ENCODE data around the gene NDFIP2.

Gene NDFIP2

DNA sequence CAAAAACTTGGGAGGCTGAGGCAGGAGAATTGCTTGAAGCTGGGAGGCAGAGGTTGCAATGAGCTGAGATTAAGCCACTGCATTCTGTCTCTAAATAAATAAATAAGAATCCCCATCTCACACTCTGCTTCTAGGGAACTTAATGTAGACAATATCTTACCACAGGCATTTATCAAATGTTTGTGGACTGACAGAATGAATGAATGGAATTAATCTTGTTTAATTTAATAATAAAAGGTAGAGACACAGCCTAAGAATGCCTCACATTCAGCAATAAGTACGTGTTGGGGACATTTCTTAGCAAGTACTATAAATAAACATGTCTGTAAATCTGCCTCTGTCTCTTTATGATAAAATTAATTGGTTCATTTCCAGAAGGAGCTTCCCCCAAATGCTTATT lies 38.7 kb upstream of the NDFIP2 start:
- TF ChIP-seq, protein P1, sequence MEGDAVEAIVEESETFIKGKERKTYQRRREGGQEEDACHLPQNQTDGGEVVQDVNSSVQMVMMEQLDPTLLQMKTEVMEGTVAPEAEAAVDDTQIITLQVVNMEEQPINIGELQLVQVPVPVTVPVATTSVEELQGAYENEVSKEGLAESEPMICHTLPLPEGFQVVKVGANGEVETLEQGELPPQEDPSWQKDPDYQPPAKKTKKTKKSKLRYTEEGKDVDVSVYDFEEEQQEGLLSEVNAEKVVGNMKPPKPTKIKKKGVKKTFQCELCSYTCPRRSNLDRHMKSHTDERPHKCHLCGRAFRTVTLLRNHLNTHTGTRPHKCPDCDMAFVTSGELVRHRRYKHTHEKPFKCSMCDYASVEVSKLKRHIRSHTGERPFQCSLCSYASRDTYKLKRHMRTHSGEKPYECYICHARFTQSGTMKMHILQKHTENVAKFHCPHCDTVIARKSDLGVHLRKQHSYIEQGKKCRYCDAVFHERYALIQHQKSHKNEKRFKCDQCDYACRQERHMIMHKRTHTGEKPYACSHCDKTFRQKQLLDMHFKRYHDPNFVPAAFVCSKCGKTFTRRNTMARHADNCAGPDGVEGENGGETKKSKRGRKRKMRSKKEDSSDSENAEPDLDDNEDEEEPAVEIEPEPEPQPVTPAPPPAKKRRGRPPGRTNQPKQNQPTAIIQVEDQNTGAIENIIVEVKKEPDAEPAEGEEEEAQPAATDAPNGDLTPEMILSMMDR (IDR thresholded peaks at IDR 0.05; ENCODE audit: low read depth, low read length): no peak
- H3K4me3 ChIP-seq (ENCODE audit: low read depth, low read length): no peak overlapping the region

DNA sequence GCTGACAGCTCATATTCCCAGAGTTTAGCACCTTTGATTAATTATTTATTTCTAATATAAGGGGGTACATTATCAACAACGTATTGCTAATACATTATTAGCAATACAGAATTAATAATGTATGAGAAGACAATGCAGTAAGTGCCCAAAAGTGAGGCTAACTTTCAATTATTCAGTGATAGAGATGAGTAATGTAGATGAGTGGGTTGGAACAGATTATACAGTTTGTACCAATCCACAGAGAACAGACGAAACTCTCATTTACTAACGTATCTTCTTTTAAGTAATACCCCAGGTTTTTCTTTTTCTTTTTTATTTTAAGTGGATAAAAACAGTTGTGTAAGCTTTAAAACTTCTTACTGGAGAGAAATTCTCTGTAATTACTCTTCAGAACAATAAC lies 38.2 kb upstream of the NDFIP2 start:
- TF ChIP-seq, protein P1 (IDR thresholded peaks at IDR 0.05; ENCODE audit: low read depth, low read length): no peak

DNA sequence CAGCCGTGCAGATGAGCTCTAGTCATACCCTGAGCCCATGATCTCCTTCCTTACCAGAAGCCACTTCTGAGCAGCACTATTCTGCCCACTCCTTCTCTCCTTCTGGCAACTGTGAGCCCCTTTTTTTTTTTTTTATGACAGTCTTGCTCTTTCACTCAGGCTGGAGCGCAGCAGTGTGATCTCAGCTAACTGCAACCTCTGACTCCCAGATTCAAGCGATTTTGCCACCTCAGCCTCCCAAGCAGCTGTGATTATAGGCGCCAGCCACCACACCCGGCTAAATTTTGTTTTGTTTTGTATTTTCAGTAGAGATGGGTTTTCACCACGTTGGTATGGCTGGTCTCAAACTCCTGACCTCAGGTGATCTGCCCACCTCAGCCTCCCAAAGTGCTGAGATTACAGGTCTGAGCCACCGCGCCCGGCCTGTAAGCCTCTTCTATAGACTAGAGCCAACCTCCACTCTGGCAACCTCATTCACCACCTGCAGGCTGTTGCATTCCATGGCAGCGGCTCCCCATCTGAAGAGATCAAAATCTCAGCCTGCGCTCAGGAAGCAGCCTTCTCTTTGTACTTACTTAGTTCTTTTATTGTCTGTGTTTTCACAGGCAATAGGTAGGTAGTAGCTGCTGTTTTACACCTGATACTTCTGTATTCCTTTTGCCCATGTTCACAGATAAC lies 34.8 kb upstream of the NDFIP2 start:
- no peak overlapping the region for H3K4me3 ChIP-seq (ENCODE audit: low read depth, low read length)
- TF ChIP-seq, protein P1 (IDR thresholded peaks at IDR 0.05; ENCODE audit: low read depth, low read length): no peak

More for the DNA sequence above, 38.2 kb upstream of the NDFIP2 start:
- H3K4me3 ChIP-seq (ENCODE audit: low read depth, low read length): no peak overlapping the region

DNA sequence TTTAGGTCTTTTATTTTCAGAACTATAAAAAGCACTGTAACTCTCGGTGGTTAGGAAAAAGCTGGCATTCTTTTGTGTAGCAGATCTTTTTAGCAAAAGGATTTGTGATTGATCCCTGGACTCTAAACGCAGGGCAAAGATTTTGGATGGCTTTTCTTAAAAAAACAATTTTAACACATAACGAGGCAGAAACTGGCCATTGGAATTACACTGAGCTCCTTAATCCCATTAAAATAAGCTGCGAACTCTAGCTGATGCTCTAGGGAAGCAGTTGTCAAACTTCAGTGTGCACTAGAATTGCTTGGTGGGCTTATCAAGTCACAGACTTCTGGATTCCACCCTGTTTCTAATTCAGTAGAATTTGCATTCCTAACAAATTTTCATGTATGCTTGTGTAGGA lies 33.8 kb upstream of the NDFIP2 start:
- H3K4me3 ChIP-seq (ENCODE audit: low read depth, low read length): no peak overlapping the region
- TF ChIP-seq, protein P1 (IDR thresholded peaks at IDR 0.05; ENCODE audit: low read depth, low read length): no peak

DNA sequence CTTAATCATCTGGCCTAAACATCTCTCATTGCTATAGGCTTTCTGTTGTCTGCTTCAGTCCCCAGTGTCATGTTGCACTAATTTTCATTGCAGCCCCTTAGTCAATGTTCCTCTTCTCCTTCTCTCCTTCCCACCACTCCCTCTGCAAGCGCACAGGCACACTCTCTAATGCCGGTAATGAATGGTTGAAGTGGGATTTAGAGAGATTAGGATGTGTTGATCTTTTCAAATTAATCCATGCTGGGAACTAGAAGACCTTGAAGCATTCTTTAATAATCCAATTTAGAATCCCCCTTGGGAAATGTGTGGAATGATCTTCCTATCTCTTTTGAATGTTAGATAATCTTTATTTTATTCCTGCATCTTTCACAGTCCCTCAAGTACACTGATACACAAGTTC lies 33.2 kb upstream of the NDFIP2 start:
- TF ChIP-seq, protein P1 (IDR thresholded peaks at IDR 0.05; ENCODE audit: low read depth, low read length): no peak

DNA sequence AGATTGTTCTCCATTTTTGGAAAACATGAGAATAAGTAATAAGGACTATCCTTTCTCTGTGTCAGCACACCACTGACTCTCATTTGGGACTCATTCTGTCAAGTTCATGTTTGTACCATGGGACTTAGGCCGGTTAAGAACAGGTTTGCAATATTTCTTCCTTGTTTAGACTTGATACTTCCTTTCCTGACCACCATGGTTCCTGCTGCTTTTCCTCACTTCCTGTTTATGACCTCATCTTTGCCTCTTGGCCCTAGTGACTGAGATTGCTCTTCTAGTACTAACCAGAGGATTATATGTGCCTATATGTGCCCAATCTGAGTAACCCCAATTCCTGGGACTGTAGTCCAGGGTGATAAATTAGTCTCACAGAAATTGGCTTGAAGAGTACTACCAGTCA lies 32.5 kb upstream of the NDFIP2 start:
- no peak overlapping the region for H3K4me3 ChIP-seq (ENCODE audit: low read depth, low read length)
- TF ChIP-seq, protein P1 (IDR thresholded peaks at IDR 0.05; ENCODE audit: low read depth, low read length): no peak

More for the DNA sequence above, 33.2 kb upstream of the NDFIP2 start:
- no peak overlapping the region for H3K4me3 ChIP-seq (ENCODE audit: low read depth, low read length)

DNA sequence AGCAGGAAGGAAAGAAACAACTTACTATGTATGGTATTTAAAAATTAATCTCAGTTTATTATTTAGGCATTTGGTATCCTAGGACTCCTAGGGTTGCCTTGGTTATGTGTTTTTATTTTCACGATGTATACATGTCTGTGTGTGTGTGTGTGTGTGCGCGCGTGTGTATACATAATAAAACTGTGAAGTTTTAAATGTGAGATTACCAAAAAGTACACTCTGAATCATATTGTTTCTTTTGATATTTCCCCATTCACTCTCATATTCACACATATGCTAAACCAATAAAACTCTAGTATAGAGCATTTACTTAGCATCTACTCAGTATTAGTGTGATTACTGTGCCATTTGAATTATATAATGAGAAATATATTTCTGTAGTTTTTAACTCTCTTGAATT lies 30.8 kb upstream of the NDFIP2 start:
- no peak overlapping the region for H3K4me3 ChIP-seq (ENCODE audit: low read depth, low read length)
- TF ChIP-seq, protein P1 (IDR thresholded peaks at IDR 0.05; ENCODE audit: low read depth, low read length): no peak
